Parathyroid adenoma (tissue), 2 donors: ENCODE data around the gene TIMM22.

ENCODE experiments used
- H2AFZ ChIP-seq: fragments of 300-600 bp; sonication (generic); one replicate; pipeline ENCODE4 v1.7.0; 2017; ENCODE audit warnings: antibody characterized with exemption, mild to moderate bottlenecking
- H3K27ac ChIP-seq: fragments of 300-600 bp; sonication (generic); one replicate; pipeline ENCODE4 v1.7.0; 2017
- H3K27me3 ChIP-seq: fragments of 300-600 bp; sonication (generic); one replicate; pipeline ENCODE4 v1.7.0; 2017; ENCODE audit warnings: low read length; ENCODE audit not compliant: control insufficient read depth, insufficient read depth
- H3K36me3 ChIP-seq: fragments of 300-600 bp; sonication (generic); one replicate; pipeline ENCODE4 v1.7.0; 2017; ENCODE audit warnings: low read length; ENCODE audit not compliant: control insufficient read depth, insufficient read depth
- H3K4me1 ChIP-seq: fragments of 300-600 bp; sonication (generic); one replicate; pipeline ENCODE4 v1.7.0; 2017; ENCODE audit warnings: control low read depth
- H3K4me2 ChIP-seq: fragments of 300-600 bp; sonication (generic); one replicate; pipeline ENCODE4 v1.7.0; 2017; ENCODE audit warnings: low read length
- H3K4me3 ChIP-seq: fragments of 300-600 bp; sonication (generic); one replicate; pipeline ENCODE4 v1.7.0; 2017; ENCODE audit warnings: low read depth, low read length
- H3K79me2 ChIP-seq: fragments of 300-600 bp; sonication (generic); one replicate; pipeline ENCODE4 v1.7.0; 2017; ENCODE audit warnings: control low read depth
- H3K9ac ChIP-seq: fragments of 300-600 bp; sonication (generic); one replicate; pipeline ENCODE4 v1.7.0; 2017; ENCODE audit warnings: mild to moderate bottlenecking
- H3K9me3 ChIP-seq: fragments of 300-600 bp; sonication (generic); one replicate; pipeline ENCODE4 v1.7.0; 2017; ENCODE audit warnings: low read length; ENCODE audit not compliant: control insufficient read depth
- TF ChIP-seq, protein P1 (sequence below): fragments of 300-600 bp; sonication (generic); IDR thresholded peaks from one replicate; pipeline ENCODE4 v1.7.0; 2017; ENCODE audit warnings: antibody characterized with exemption, mild to moderate bottlenecking
- donor health status: primary hyperparathyroidism.

TIMM22 gene

DNA sequence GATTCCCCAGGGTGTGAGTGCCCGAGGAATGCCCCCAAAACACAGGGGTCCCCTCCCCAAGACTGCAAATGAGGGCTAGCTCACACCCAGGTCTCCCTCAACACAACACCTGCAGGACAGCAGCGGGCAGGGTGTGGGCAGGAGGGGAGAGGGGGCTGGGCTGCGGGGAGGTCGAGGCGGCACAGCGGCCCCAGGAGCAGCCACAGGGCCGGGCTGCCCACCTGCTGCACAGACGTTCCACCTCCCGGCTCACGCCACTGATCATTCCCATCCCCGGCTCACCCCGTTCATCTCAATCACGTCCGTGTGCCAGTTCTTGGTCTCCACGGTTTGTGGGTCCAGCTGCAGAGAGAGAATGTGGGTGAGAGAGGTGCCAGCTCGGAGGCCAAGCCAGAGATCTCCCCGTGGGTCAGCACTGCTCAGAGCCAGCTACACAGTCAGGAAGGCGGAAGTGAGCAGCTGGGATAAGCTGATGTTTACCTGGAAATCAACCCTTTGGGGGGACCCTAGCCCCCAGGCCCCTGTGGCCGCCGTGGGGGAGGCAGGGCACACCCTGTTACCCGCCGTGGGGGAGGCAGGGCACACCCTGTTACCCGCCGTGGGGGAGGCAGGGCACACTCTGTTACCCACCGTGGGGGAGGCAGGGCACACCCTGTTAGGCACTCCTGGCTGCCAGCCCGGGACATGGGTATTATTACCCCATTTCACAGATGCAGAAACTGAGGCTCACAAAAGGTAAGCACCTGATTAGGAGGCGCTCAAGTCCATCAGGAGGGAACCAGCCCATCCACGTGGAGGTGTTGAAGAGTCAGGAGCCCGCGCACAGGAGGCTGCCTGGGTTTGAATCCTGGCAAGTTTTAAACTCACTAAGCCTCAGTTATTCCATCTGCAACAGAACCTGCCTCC, 16.1 kb downstream of the TIMM22 start:
- Histone ChIP-seq H3K9me3 (no peaks in the 10 kb centered on the region), H3K4me1 (no peaks in the 10 kb centered on the region), H3K4me3 (no peak overlapping the region), H2AFZ (no peak overlapping the region), H3K79me2 (peaks cover 3% of the 10 kb centered on the region), H3K9ac (no peak overlapping the region), H3K27me3 (no peaks in the 10 kb centered on the region), H3K27ac (no peak overlapping the region), H3K4me2 (no peak overlapping the region), H3K36me3 (no peaks in the 10 kb centered on the region)
- TF ChIP-seq, protein P1, sequence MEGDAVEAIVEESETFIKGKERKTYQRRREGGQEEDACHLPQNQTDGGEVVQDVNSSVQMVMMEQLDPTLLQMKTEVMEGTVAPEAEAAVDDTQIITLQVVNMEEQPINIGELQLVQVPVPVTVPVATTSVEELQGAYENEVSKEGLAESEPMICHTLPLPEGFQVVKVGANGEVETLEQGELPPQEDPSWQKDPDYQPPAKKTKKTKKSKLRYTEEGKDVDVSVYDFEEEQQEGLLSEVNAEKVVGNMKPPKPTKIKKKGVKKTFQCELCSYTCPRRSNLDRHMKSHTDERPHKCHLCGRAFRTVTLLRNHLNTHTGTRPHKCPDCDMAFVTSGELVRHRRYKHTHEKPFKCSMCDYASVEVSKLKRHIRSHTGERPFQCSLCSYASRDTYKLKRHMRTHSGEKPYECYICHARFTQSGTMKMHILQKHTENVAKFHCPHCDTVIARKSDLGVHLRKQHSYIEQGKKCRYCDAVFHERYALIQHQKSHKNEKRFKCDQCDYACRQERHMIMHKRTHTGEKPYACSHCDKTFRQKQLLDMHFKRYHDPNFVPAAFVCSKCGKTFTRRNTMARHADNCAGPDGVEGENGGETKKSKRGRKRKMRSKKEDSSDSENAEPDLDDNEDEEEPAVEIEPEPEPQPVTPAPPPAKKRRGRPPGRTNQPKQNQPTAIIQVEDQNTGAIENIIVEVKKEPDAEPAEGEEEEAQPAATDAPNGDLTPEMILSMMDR, result no peak

- no peaks in the 10 kb centered on the region for H3K36me3 ChIP-seq
- peaks cover 3% of the 10 kb centered on the region for H3K79me2 ChIP-seq
- H3K9ac ChIP-seq, result no peak overlapping the region
- H3K9me3 ChIP-seq, result no peaks in the 10 kb centered on the region
- H3K27me3 ChIP-seq, result no peaks in the 10 kb centered on the region
- no peak overlapping the region for H2AFZ ChIP-seq
- TF ChIP-seq, protein P1, result no peak
- H3K4me1 ChIP-seq, result no peaks in the 10 kb centered on the region
- H3K4me3 ChIP-seq, result no peak overlapping the region
- H3K4me2 ChIP-seq, result no peak overlapping the region
- H3K27ac ChIP-seq, result no peak overlapping the region
These were observed 16.8 kb downstream of the TIMM22 start for GRCh38 chr17:1013729-1014090.

DNA sequence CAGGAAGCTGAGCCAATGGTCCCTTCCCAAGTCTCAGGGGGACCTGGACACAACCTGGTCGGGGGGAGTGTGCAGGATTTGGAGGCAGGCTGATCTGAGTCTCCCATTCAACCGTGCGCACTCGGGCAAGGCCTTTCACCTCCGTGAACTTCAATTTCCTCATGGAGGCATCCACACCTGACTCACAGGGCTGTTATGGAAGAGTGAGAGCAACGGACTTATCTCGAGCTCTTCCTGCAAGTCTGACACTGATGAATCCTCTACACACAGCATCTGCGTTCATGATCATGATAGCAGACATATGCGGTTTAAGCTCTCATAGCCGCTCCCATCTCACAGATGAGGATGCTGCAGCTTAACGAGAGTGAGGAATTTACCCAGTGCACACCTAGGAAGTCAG, 21.6 kb downstream of the TIMM22 start:
- Histone ChIP-seq H3K4me3 (no peak overlapping the region), H3K9me3 (no peaks in the 10 kb centered on the region), H3K4me1 (no peaks in the 10 kb centered on the region), H3K27ac (no peak overlapping the region), H3K9ac (no peak overlapping the region), H2AFZ (no peak overlapping the region), H3K36me3 (no peaks in the 10 kb centered on the region), H3K79me2 (peaks cover 24% of the 10 kb centered on the region), H3K27me3 (no peaks in the 10 kb centered on the region), H3K4me2 (no peak overlapping the region)
- TF ChIP-seq, protein P1, result no peak

- TF ChIP-seq, protein P1, result no peak
- H3K9ac ChIP-seq, result no peak overlapping the region
- H3K36me3 ChIP-seq, result no peaks in the 10 kb centered on the region
- H3K4me1 ChIP-seq, result no peaks in the 10 kb centered on the region
- H3K9me3 ChIP-seq, result no peaks in the 10 kb centered on the region
- peak overlapping the region; percentile 15 for H3K27ac ChIP-seq
- no peaks in the 10 kb centered on the region for H3K27me3 ChIP-seq
- no peak overlapping the region for H2AFZ ChIP-seq
- H3K4me3 ChIP-seq, result no peak overlapping the region
- H3K79me2 ChIP-seq, result peaks cover 28% of the 10 kb centered on the region
- no peak overlapping the region for H3K4me2 ChIP-seq
These were observed 22.5 kb downstream of the TIMM22 start for GRCh38 chr17:1019451-1019850.

DNA sequence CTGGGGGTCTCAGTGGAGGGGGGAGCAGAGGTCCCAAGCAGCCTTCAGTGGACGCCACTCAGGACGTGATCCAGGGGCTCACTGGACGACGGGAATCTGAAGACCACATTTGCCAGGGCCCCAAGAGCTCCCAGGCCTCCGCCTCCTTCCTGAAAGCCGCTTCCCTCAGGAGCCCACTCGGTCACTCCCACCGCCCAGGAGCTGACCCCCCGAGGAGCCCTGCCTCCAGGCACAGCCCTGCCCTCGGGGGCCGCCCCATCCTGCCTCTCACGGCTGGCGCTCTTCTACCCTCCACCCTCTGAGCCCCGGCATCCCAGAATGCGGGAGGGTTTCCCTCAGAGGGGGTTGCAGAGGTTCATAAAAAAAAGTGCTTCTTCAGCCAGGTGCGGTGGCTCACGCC, 24.2 kb downstream of the TIMM22 start:
- H3K79me2 ChIP-seq, result peaks cover 38% of the 10 kb centered on the region
- H3K36me3 ChIP-seq, result no peaks in the 10 kb centered on the region
- no peak overlapping the region for H3K4me3 ChIP-seq
- no peak overlapping the region for H3K27ac ChIP-seq
- no peak overlapping the region for H3K9ac ChIP-seq
- no peaks in the 10 kb centered on the region for H3K27me3 ChIP-seq
- H3K4me1 ChIP-seq, result no peaks in the 10 kb centered on the region
- no peak overlapping the region for H3K4me2 ChIP-seq
- TF ChIP-seq, protein P1, result no peak
- H3K9me3 ChIP-seq, result no peaks in the 10 kb centered on the region
- no peak overlapping the region for H2AFZ ChIP-seq
